Choroid plexus epithelial cell (primary cell): ENCODE data around the gene SLC1A2.

Experiments used
- DNase-seq: peaks from one replicate; pipeline ENCODE4 v3.0.0-alpha.2; 2010; ENCODE audit warnings: low read depth
- H3K4me3 ChIP-seq: 2 replicates; pipeline ENCODE4 v1.5.1; 2011; ENCODE audit warnings: low read depth, mild to moderate bottlenecking, control low read depth, low read length, moderate library complexity
- TF ChIP-seq, protein P1 (sequence below): conservative IDR thresholded peaks from 2 replicates; pipeline ENCODE4 v1.5.1; 2011; ENCODE audit warnings: low read depth, mild to moderate bottlenecking, control low read depth, inconsistent platforms, low read length, moderate library complexity

SLC1A2 gene

GRCh38 chr11:35288309-35288708, 131.0 kb downstream of the SLC1A2 start:
- TF ChIP-seq, protein P1, sequence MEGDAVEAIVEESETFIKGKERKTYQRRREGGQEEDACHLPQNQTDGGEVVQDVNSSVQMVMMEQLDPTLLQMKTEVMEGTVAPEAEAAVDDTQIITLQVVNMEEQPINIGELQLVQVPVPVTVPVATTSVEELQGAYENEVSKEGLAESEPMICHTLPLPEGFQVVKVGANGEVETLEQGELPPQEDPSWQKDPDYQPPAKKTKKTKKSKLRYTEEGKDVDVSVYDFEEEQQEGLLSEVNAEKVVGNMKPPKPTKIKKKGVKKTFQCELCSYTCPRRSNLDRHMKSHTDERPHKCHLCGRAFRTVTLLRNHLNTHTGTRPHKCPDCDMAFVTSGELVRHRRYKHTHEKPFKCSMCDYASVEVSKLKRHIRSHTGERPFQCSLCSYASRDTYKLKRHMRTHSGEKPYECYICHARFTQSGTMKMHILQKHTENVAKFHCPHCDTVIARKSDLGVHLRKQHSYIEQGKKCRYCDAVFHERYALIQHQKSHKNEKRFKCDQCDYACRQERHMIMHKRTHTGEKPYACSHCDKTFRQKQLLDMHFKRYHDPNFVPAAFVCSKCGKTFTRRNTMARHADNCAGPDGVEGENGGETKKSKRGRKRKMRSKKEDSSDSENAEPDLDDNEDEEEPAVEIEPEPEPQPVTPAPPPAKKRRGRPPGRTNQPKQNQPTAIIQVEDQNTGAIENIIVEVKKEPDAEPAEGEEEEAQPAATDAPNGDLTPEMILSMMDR, result no peak
- no peak for DNase-seq
- no peak overlapping the region for H3K4me3 ChIP-seq

- TF ChIP-seq, protein P1, result no peak
Observed at GRCh38 chr11:35287344-35287890, 131.9 kb downstream of the SLC1A2 start.

GRCh38 chr11:35286126-35286525, 133.2 kb downstream of the SLC1A2 start:
- H3K4me3 ChIP-seq, result no peak overlapping the region
- TF ChIP-seq, protein P1, result no peak
- DNase-seq, result no peak

More at GRCh38 chr11:35287344-35287890, 131.9 kb downstream of the SLC1A2 start:
- no peak overlapping the region for H3K4me3 ChIP-seq
- no peak for DNase-seq

- H3K4me3 ChIP-seq, result no peak overlapping the region
- TF ChIP-seq, protein P1, result no peak
- DNase-seq, result no peak
Observed at GRCh38 chr11:35285471-35285870, 133.9 kb downstream of the SLC1A2 start.

DNA sequence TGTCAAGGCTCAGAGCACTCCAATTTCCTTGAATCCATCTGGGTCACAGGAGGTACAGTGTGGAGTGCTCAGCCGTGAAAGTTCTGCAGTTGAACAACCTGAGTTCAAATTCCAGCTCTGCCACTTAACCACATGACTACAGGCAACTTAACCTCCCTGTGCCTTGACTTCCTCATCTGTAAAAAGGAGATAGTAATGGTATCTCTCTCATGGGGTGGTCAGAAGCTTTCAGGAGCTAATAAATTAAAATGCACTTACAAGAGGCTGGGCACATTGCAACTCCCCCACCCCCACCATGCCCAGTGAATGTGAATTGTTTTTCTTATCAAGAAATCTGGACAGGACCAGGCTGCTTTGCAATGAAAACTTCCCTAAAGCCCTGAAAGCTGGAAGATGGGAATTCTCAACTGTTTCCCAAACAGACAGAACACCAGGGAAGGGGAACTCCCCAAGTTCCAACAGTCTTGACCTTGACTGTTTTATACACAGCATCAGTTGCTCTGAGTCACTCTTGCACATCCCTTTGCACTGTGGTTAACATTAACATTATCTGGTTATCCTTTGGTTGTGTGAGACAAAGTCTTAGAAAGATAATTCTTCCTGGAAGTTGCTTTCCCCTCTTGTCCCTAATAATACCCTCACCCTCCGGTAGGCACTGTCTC, 137.0 kb downstream of the SLC1A2 start:
- peak; percentile 74 for DNase-seq
- no peak overlapping the region for H3K4me3 ChIP-seq

DNA sequence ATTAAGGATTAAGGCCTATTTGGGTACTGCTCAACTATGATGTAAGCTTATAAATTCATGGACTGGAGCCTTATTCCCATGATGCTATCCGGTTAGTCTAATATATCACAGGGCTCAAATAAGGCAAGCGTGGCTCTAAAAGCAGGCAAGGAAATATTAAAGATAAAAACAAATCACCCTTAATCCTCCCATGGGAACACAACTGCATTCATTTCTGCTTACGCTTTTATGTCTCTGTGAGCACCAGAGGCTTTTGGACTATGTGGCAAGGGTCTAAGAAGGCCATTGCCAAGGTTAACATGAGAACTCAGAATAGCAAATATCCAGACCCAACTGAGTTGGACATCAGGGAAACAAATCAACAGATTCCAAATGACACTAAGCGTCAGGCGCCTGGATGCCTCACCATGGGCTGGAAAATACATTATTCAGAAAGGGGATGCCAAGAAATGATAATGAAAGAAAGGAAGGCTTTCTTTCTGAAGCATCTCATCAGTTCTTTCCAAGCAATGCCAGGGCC, 138.1 kb downstream of the SLC1A2 start:
- DNase-seq, result no peak
- H3K4me3 ChIP-seq, result no peak overlapping the region
- TF ChIP-seq, protein P1, result no peak

More for the DNA sequence above, 137.0 kb downstream of the SLC1A2 start:
- TF ChIP-seq, protein P1, result no peak

- TF ChIP-seq, protein P1, result no peak
- no peak overlapping the region for H3K4me3 ChIP-seq
- DNase-seq, result no peak
Observed at GRCh38 chr11:35280727-35281126, 138.6 kb downstream of the SLC1A2 start.
